ENCODE measurements around the gene SORBS1.

DNA sequence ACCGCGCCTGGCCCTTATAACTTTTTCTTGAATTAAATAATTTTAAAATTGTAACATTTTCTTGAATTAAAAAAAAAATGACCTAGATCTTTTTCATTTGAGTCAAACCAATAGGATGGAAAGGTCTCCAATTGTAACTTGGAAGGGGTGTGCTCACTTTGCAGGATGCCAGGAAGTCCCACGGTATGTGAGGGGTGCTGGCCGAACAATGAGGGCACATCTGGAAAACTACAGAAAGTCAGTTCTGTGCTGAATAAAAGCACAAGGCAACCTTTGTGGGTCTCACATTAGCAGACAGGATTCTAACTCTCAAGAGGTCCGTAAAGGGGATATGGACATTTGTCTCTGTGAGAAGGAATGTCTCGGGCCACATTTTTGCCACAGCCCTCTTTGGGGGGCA, 217.6 kb downstream of the SORBS1 start:
- TF ChIP-seq ZFP3 (CRISPR knock-in tag; IDR thresholded peaks at IDR 0.05) (no peak), ZNF565 (CRISPR knock-in tag; conservative IDR thresholded peaks at IDR 0.05; ENCODE audit: low read depth) (no peak), PATZ1 (CRISPR knock-in tag; IDR thresholded peaks at IDR 0.05; ENCODE audit: borderline replicate concordance) (no peak), ZFP30 (CRISPR knock-in tag; IDR thresholded peaks at IDR 0.05) (no peak), RARB (CRISPR knock-in tag; IDR thresholded peaks at IDR 0.05) (no peak), ZNF8 (CRISPR knock-in tag; IDR thresholded peaks at IDR 0.05) (no peak), CSDC2 (CRISPR knock-in tag; IDR thresholded peaks at IDR 0.05) (no peak), TCF4 (CRISPR knock-in tag; IDR thresholded peaks at IDR 0.05; ENCODE audit: borderline replicate concordance) (no peak), SNAI2 (CRISPR knock-in tag; IDR thresholded peaks at IDR 0.05) (no peak), ESRRG (CRISPR knock-in tag; IDR thresholded peaks at IDR 0.05) (no peak)
- TF ChIP-seq, protein P1, sequence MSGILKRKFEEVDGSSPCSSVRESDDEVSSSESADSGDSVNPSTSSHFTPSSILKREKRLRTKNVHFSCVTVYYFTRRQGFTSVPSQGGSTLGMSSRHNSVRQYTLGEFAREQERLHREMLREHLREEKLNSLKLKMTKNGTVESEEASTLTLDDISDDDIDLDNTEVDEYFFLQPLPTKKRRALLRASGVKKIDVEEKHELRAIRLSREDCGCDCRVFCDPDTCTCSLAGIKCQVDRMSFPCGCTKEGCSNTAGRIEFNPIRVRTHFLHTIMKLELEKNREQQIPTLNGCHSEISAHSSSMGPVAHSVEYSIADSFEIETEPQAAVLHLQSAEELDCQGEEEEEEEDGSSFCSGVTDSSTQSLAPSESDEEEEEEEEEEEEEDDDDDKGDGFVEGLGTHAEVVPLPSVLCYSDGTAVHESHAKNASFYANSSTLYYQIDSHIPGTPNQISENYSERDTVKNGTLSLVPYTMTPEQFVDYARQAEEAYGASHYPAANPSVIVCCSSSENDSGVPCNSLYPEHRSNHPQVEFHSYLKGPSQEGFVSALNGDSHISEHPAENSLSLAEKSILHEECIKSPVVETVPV (CRISPR knock-in tag; IDR thresholded peaks at IDR 0.05) = no peak

All from SK-N-SH treated with all-trans-retinoic acid at 6 μM for 48 hours (cell line).